ENCODE results near the gene SPATA7. TPM values are rescaled to one million over a fixed set of nuclear protein-coding genes. Genes with fewer than 3 reads are reported as not detected.

Gene SPATA7
- total RNA-seq, 1 donor from 2014 or later: 9.6 TPM

DNA sequence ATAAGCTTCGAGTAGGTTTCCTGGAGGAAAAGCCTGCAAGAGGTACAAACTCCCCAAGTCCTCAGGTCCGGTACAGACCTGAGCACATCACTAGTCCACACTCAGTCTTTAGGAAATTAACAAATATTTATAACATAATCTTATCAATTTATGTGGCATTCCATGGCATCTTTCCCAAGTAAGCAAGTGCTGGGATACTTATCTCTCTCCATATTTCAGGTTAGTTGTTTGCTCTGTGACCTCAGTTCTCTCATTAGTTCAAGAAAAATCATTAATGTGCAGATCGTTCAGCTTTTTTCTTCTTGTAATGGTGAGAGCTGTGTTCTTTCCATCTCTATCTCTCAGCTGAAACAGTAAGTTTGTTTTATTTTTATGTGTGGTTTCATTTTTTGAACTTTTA lies 34.7 kb downstream of the SPATA7 start:
- TF ChIP-seq POLR2A (IDR thresholded peaks at IDR 0.05) (no peak), POLR2AphosphoS5 (IDR thresholded peaks at IDR 0.05; ENCODE audit: insufficient read depth in 1 of 2, low read depth in 1 of 2) (no peak), CTCF (IDR thresholded peaks at IDR 0.05) (no peak)

DNA sequence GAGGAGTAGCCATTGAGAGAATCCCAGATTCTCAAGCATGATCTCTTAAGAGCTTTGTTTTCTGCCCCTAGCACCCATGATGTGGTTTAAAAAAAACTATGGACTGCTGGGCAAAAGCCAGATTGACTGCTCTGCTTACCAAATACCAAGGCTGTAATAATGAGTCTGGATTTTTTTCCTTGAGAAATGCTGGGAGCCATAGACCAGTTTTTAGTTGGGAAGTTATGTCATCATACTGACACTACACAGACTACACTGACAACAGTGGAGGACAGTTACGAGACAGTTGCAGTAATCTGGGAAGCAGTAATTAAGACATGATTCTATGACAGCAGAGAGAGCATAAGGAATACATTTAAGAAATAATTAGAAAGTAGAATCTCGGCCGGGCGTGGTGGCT lies 35.8 kb downstream of the SPATA7 start:
- peaks cover 9 to 26% of the 10 kb centered on the region in 2 donors for H3K36me3 ChIP-seq
- DNase-seq (ENCODE audit: extremely low spot score in 2 of 2): no peak
- peaks cover 14% of the 10 kb centered on the region for H3K9me3 ChIP-seq
- intact Hi-C loops (cut with DNase I): no loop called here
- H3K27me3 ChIP-seq: no peaks in the 10 kb centered on the region
- H3K4me3 ChIP-seq: no peak overlapping the region
- TF ChIP-seq CTCF (IDR thresholded peaks at IDR 0.05): no peak
- TF ChIP-seq POLR2A (IDR thresholded peaks at IDR 0.05): no peak
- no peak for TF ChIP-seq POLR2AphosphoS5 (IDR thresholded peaks at IDR 0.05; ENCODE audit: insufficient read depth in 1 of 2, low read depth in 1 of 2)
- H3K4me1 ChIP-seq: no peaks in the 10 kb centered on the region
- H3K27ac ChIP-seq: no peak overlapping the region

More for the DNA sequence above, 34.7 kb downstream of the SPATA7 start:
- H3K9me3 ChIP-seq: peaks cover 19% of the 10 kb centered on the region
- no peak overlapping the region for H3K27ac ChIP-seq
- H3K36me3 ChIP-seq: peaks cover 9 to 32% of the 10 kb centered on the region in 2 donors
- no peaks in the 10 kb centered on the region for H3K4me1 ChIP-seq
- no peak overlapping the region for H3K4me3 ChIP-seq
- DNase-seq (ENCODE audit: extremely low spot score in 2 of 2): no peak
- no peaks in the 10 kb centered on the region for H3K27me3 ChIP-seq
- intact Hi-C loops (cut with DNase I): no loop called here

- Histone ChIP-seq H3K9me3 (peaks cover 14% of the 10 kb centered on the region), H3K27ac (no peak overlapping the region), H3K4me3 (no peak overlapping the region), H3K27me3 (no peaks in the 10 kb centered on the region), H3K36me3 (peaks cover 5 to 19% of the 10 kb centered on the region in 2 donors), H3K4me1 (no peaks in the 10 kb centered on the region)
- intact Hi-C loops (cut with DNase I): no loop called here
- TF ChIP-seq CTCF (IDR thresholded peaks at IDR 0.05): no peak
- TF ChIP-seq POLR2A (IDR thresholded peaks at IDR 0.05): no peak
- no peak for DNase-seq (ENCODE audit: extremely low spot score in 2 of 2)
These were observed 36.6 kb downstream of the SPATA7 start for GRCh38 chr14:88422047-88422446.

DNA sequence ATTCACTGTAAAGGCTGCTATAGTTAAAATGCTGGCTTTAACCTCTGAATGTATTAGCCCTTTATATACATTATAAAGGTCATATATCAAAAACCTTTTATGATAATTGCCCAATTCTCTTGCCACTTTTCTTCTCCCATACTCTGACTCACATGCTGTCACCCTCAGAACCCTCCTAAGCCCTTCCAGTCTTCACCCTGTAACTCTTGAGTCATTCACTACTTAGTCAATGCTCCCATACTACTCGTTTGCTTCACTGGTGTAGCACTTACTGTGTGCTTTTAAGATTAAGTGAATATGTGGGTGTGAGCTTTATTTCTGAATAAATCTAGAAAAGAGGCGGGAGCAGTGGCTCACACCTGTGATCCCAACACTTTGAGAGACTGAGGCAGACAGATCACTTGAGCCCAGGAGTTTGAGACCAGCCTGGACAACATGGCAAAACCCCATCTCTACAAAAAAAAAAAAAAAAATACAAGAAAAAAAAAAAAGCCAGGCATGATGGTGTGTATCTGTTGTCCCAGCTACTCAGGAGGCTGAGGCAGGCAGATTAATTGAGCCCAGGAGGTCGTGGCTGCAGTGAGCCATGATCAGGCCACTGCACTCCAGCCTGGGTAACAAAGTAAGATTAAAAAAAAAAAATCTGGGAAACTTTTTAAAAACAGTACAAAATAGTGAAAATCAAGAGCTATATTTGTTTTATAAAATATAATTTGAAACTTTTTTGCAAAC lies 37.6 kb downstream of the SPATA7 start:
- H3K9me3 ChIP-seq: peaks cover 5% of the 10 kb centered on the region
- no peaks in the 10 kb centered on the region for H3K27me3 ChIP-seq
- peaks cover 0 to 9% of the 10 kb centered on the region in 2 donors for H3K36me3 ChIP-seq
- intact Hi-C loops (cut with DNase I): no loop called here
- no peaks in the 10 kb centered on the region for H3K4me1 ChIP-seq
- DNase-seq (ENCODE audit: extremely low spot score in 2 of 2): no peak
- H3K4me3 ChIP-seq: no peak overlapping the region
- H3K27ac ChIP-seq: no peak overlapping the region
- TF ChIP-seq POLR2A (IDR thresholded peaks at IDR 0.05) (no peak), POLR2AphosphoS5 (IDR thresholded peaks at IDR 0.05; ENCODE audit: insufficient read depth in 1 of 2, low read depth in 1 of 2) (no peak), CTCF (IDR thresholded peaks at IDR 0.05) (no peak)

DNA sequence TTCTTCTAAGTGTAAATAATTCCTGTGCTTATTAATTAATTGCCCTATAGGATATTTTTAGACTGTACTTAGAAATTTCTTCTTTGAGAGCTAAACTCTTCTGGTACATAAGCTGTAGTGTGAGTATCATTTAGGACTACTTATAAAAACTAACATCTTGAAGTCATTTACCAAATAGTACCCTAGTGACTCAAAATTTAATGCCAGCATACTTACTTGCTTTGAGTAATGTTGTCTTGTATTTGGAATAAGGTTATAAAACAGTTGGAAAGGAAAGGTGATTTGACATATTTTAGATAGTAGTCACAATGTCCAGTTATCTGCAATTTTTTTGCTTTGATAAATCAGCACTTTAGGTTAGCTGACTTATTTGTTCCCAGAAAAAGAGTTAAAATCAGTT lies 39.1 kb downstream of the SPATA7 start:
- TF ChIP-seq CTCF (IDR thresholded peaks at IDR 0.05) (no peak), POLR2AphosphoS5 (IDR thresholded peaks at IDR 0.05; ENCODE audit: insufficient read depth in 1 of 2, low read depth in 1 of 2) (no peak), POLR2A (IDR thresholded peaks at IDR 0.05) (no peak)
- no peaks in the 10 kb centered on the region for H3K4me1 ChIP-seq
- no peak overlapping the region for H3K27ac ChIP-seq
- DNase-seq (ENCODE audit: extremely low spot score in 2 of 2): no peak
- peaks cover 0 to 3% of the 10 kb centered on the region in 2 donors for H3K36me3 ChIP-seq
- no peaks in the 10 kb centered on the region for H3K9me3 ChIP-seq
- intact Hi-C loops (cut with DNase I): no loop called here
- no peaks in the 10 kb centered on the region for H3K27me3 ChIP-seq
- H3K4me3 ChIP-seq: no peak overlapping the region
